HepG2 (cell line): Measurements from ENCODE around the gene SMCHD1.

Experiments
- BRCA1 ChIP-seq: sonication (generic); formaldehyde crosslinking; IDR thresholded peaks from 2 replicates; pipeline ENCODE4 v1.4.0; 2020; ENCODE audit warnings: missing genetic modification reagents
- CHD4 ChIP-seq: fragments of 200-600 bp; sonication (generic); IDR thresholded peaks from 2 replicates; pipeline ENCODE4 v1.7.0; 2017; ENCODE audit warnings: mild to moderate bottlenecking, low read length, borderline replicate concordance
- DNMT1 ChIP-seq: sonication (generic); formaldehyde crosslinking; IDR thresholded peaks from 2 replicates; pipeline ENCODE4 v1.5.1; 2020; ENCODE audit warnings: mild to moderate bottlenecking, missing genetic modification reagents
- ESRRA ChIP-seq: sonication (generic); formaldehyde crosslinking; IDR thresholded peaks from 2 replicates; pipeline ENCODE4 v1.5.1; 2020; ENCODE audit warnings: mild to moderate bottlenecking, low read depth, missing genetic modification reagents
- MED8 ChIP-seq: sonication (generic); formaldehyde crosslinking; IDR thresholded peaks from 2 replicates; pipeline ENCODE4 v1.8.1; 2023; ENCODE audit warnings: mild to moderate bottlenecking, missing genetic modification reagents; ENCODE audit not compliant: insufficient replicate concordance
- NFE2 ChIP-seq: sonication (generic); formaldehyde crosslinking; IDR thresholded peaks from 2 replicates; pipeline ENCODE4 v1.4.0; 2020; ENCODE audit warnings: missing genetic modification reagents
- RXRA ChIP-seq: sonication (generic); formaldehyde crosslinking; IDR thresholded peaks from 2 replicates; pipeline ENCODE4 v1.5.1; 2020; ENCODE audit warnings: missing genetic modification reagents
- SOX6 ChIP-seq, 2 experiments: fragments of 450-650 bp in 1 of 2; sonication (generic) in 1 of 2; formaldehyde crosslinking in 1 of 2; IDR thresholded peaks; 2 replicates each; pipeline versions ENCODE4 v1.4.0 to v1.6.1; 2017 to 2020; ENCODE audit warnings: antibody characterized with exemption in 1 of 2, mild to moderate bottlenecking in 1 of 2, missing genetic modification reagents in 1 of 2
- TIGD3 ChIP-seq: sonication (generic); formaldehyde crosslinking; IDR thresholded peaks from 2 replicates; pipeline ENCODE4 v1.5.1; 2020; ENCODE audit warnings: mild to moderate bottlenecking, missing genetic modification reagents, borderline replicate concordance
- ZNF615 ChIP-seq: sonication (generic); formaldehyde crosslinking; IDR thresholded peaks from 2 replicates; pipeline ENCODE4 v1.5.0; 2020; ENCODE audit warnings: mild to moderate bottlenecking, missing genetic modification reagents, borderline replicate concordance
- ZNF777 ChIP-seq: sonication (generic); formaldehyde crosslinking; IDR thresholded peaks from 2 replicates; pipeline ENCODE4 v1.4.0; 2020; ENCODE audit warnings: missing genetic modification reagents
- TF ChIP-seq, protein P1 (sequence below): sonication (generic); formaldehyde crosslinking; IDR thresholded peaks from 2 replicates; pipeline ENCODE4 v1.4.0; 2020; ENCODE audit warnings: mild to moderate bottlenecking, missing genetic modification reagents
- TF ChIP-seq, protein P2 (sequence below): sonication (generic); formaldehyde crosslinking; IDR thresholded peaks from 2 replicates; pipeline ENCODE4 v1.5.0; 2020; ENCODE audit warnings: mild to moderate bottlenecking, missing genetic modification reagents, moderate library complexity

DNA sequence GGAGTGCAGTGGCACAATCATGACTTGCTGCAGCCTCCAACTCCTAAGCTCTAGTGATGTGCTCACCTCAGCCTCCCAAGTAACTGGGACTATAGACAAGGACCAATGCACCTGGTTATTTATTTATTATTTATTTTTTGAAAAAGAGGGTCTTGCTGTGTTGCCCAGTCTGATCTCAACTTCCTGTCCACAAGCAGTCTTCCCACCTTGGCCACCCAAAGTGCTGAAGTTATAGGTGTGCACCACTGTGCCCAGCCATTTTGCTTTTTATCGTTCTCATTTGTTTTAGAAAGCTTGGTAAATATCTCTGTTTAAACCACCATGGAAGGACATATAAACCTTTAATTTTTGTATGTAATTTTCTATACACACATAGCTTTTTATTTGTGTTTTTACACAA, 74.2 kb downstream of the SMCHD1 start:
- TF ChIP-seq CHD4 (no peak), BRCA1 (CRISPR knock-in tag) (no peak), SOX6 (IDR thresholded peaks at IDR 0.05) (no peak), SOX6 (CRISPR knock-in tag; IDR thresholded peaks at IDR 0.05) (no peak), ESRRA (CRISPR knock-in tag) (no peak), RXRA (CRISPR knock-in tag) (no peak), ZNF777 (CRISPR knock-in tag) (no peak), ZNF615 (CRISPR knock-in tag) (no peak), MED8 (CRISPR knock-in tag) (no peak), NFE2 (CRISPR knock-in tag) (no peak), DNMT1 (CRISPR knock-in tag) (no peak), TIGD3 (no peak)
- TF ChIP-seq, protein P1, sequence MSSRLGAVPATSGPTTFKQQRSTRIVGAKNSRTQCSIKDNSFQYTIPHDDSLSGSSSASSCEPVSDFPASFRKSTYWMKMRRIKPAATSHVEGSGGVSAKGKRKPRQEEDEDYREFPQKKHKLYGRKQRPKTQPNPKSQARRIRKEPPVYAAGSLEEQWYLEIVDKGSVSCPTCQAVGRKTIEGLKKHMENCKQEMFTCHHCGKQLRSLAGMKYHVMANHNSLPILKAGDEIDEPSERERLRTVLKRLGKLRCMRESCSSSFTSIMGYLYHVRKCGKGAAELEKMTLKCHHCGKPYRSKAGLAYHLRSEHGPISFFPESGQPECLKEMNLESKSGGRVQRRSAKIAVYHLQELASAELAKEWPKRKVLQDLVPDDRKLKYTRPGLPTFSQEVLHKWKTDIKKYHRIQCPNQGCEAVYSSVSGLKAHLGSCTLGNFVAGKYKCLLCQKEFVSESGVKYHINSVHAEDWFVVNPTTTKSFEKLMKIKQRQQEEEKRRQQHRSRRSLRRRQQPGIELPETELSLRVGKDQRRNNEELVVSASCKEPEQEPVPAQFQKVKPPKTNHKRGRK (CRISPR knock-in tag) = no peak
- TF ChIP-seq, protein P2, sequence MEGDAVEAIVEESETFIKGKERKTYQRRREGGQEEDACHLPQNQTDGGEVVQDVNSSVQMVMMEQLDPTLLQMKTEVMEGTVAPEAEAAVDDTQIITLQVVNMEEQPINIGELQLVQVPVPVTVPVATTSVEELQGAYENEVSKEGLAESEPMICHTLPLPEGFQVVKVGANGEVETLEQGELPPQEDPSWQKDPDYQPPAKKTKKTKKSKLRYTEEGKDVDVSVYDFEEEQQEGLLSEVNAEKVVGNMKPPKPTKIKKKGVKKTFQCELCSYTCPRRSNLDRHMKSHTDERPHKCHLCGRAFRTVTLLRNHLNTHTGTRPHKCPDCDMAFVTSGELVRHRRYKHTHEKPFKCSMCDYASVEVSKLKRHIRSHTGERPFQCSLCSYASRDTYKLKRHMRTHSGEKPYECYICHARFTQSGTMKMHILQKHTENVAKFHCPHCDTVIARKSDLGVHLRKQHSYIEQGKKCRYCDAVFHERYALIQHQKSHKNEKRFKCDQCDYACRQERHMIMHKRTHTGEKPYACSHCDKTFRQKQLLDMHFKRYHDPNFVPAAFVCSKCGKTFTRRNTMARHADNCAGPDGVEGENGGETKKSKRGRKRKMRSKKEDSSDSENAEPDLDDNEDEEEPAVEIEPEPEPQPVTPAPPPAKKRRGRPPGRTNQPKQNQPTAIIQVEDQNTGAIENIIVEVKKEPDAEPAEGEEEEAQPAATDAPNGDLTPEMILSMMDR (CRISPR knock-in tag) = no peak
